Prostate gland (tissue), 2 donors: ENCODE measurements around the gene CDKN2C.

ENCODE experiments used
- POLR2A ChIP-seq: fragments of 450-650 bp; IDR thresholded peaks from one replicate; pipeline ENCODE4 v1.6.1; 2016; ENCODE audit warnings: antibody characterized with exemption, mild to moderate bottlenecking
- POLR2AphosphoS5 ChIP-seq: sonication (generic); formaldehyde crosslinking; IDR thresholded peaks from one replicate; pipeline ENCODE4 v1.6.1; 2017; ENCODE audit warnings: antibody characterized with exemption
- TF ChIP-seq, protein P1 (sequence below), 4 experiments: fragments of 200-600 bp in 2 of 4; fragments of 450-650 bp in 2 of 4; sonication (generic) in 2 of 4; IDR thresholded peaks; 1 replicate in 3 of 4; 2 replicates in 1 of 4; pipeline ENCODE4 v1.5.1; 2016 to 2019; ENCODE audit warnings: antibody characterized with exemption in 4 of 4, mild to moderate bottlenecking in 2 of 4, moderate library complexity in 2 of 4

DNA sequence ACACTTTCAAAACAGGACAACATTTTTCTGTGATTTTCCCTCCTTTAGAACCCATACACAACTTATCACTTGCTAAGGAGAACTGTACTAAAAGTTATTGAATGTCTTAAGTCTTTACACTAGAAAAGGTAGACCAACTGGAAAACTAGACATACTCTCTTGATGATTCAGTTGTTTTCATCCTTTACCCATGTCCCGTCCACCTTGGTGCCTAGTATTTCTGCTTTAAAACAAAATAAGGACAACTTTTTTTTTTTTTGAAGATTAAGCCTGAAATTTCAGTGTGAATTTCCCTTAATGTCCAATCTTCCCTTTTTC lies 4.5 kb downstream of the CDKN2C start:
- TF ChIP-seq, protein P1, sequence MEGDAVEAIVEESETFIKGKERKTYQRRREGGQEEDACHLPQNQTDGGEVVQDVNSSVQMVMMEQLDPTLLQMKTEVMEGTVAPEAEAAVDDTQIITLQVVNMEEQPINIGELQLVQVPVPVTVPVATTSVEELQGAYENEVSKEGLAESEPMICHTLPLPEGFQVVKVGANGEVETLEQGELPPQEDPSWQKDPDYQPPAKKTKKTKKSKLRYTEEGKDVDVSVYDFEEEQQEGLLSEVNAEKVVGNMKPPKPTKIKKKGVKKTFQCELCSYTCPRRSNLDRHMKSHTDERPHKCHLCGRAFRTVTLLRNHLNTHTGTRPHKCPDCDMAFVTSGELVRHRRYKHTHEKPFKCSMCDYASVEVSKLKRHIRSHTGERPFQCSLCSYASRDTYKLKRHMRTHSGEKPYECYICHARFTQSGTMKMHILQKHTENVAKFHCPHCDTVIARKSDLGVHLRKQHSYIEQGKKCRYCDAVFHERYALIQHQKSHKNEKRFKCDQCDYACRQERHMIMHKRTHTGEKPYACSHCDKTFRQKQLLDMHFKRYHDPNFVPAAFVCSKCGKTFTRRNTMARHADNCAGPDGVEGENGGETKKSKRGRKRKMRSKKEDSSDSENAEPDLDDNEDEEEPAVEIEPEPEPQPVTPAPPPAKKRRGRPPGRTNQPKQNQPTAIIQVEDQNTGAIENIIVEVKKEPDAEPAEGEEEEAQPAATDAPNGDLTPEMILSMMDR (IDR thresholded peaks at IDR 0.05) = no peak
- TF ChIP-seq POLR2A = no peak
- no peak for TF ChIP-seq POLR2AphosphoS5
